Left lung (tissue), 10 donors: ENCODE results near the gene TBC1D10A. TPM values are rescaled to one million over a fixed set of nuclear protein-coding genes. Genes with fewer than 3 reads are reported as not detected.

ENCODE experiments used
- ATAC-seq: fragments of 200-7000 bp; cut with Tn5 transposase; one replicate; pipeline ENCODE4 v1.9.1; 2020; ENCODE audit warnings: moderate library complexity
- DNase-seq, 4 donors: peaks; one replicate each; pipeline ENCODE4 v3.0.0-alpha.2; 2013 to 2020
- H3K27ac ChIP-seq, 2 donors: fragments of 200-600 bp; sonication (generic) in 1 of 2; one replicate each; pipeline versions ENCODE4 v1.5.0 to v1.8.0; 2020 to 2021
- H3K27me3 ChIP-seq, 2 donors: fragments of 200-600 bp; sonication (generic) in 1 of 2; one replicate each; pipeline versions ENCODE4 v1.5.0 to v1.8.0; 2020 to 2021
- H3K36me3 ChIP-seq, 2 donors: fragments of 200-600 bp; sonication (generic) in 1 of 2; one replicate each; pipeline versions ENCODE4 v1.5.0 to v1.8.0; 2020 to 2021
- H3K4me1 ChIP-seq, 2 donors: fragments of 200-600 bp; one replicate each; pipeline ENCODE4 v1.8.0; 2021
- H3K4me3 ChIP-seq, 2 donors: fragments of 200-600 bp; sonication (generic) in 1 of 2; one replicate each; pipeline versions ENCODE4 v1.5.0 to v1.8.0; 2020 to 2021; ENCODE audit warnings: mild to moderate bottlenecking in 1 of 2
- H3K9me3 ChIP-seq, 2 donors: fragments of 200-600 bp; sonication (generic) in 1 of 2; one replicate each; pipeline versions ENCODE4 v1.5.0 to v1.8.0; 2020 to 2021
- intact Hi-C, 2 donors: fragments of 100-400 bp; cut with DNase I; formaldehyde crosslinking; loops; one replicate each; pipeline versions ENCODE4 v1.11.2 to v1.14.2; 2022
- polyA plus RNA-seq, 6 donors: library from polyadenylated mRNA; unstranded; fragments of 120-200 nt; gene quantifications; one replicate each; pipeline ENCODE4 v1.2.1, GENCODE V29; 2013; ENCODE audit not compliant: insufficient read length in 6 of 6
- total RNA-seq, 2 donors: library from RNA; stranded (reverse); fragmentation: NEBNext Ultra II Directional; extraction: Animal tissue kit (Norgen Biotek cat#: 25700); gene quantifications; one replicate each; pipeline ENCODE4 v1.2.1, GENCODE V29; 2021
- TF ChIP-seq, protein P1 (sequence below), 2 donors: fragments of 200-600 bp; sonication (generic) in 1 of 2; IDR thresholded peaks; one replicate each; pipeline versions ENCODE4 v1.5.0 to v1.8.0; 2021; ENCODE audit warnings: antibody characterized with exemption in 2 of 2
- donor health status: DM: no; HTN: yes; CAD: no.
- donor health status: DM: no; HTN: no; CAD: no.

TBC1D10A gene
- total and polyA plus RNA-seq, 8 donors: 15.4 to 25.4 (median 18.2) TPM

DNA sequence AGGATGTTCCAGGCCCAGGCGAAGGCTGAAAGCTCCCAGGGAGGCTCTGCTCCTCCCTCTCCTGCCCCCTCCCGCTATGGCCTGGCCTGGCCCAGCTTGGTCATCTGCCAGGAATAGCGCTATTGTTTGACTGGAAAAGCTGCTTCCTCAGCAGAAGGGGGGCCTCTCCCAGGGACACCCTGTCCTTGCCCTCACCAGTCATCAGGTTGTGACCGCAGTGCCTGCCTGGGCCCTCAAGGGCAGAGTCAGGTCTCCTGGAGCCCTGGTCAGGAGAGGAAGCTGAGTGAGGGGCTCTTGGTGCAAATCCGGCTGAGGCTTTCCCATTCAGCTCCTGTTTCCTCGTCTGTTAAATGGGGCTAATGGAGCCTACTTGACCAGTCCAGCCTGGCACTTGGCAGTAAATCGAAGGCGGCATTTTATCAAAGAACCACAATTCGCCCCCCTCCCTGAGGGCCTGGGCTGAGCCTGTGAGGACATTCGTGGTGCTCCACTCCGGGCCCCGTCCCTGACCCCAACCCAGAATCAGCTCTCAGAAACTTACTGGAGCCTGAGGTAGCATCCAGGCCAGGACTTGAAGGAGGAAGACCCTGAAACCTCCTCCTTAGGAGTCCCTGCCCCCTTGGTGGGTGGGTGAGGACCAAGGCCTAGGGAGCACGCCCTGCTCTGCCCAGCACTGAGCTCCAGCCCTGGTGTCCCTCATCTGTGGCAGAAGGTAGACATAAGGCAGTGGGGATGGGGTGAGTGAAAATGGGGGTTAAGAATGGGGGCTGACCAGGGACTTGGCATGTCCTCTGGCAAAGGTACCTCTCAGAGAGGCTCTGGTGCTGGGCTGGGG lies 35.5 kb downstream of the TBC1D10A start:
- Histone ChIP-seq H3K4me1 (peaks cover 31 to 57% of the 10 kb centered on the region in 2 donors), H3K27me3 (no peaks in the 10 kb centered on the region), H3K4me3 (no peak overlapping the region), H3K27ac (peak overlapping the region; percentile 87 to 88), H3K9me3 (no peaks in the 10 kb centered on the region), H3K36me3 (peaks cover 0 to 50% of the 10 kb centered on the region in 2 donors)
- ATAC-seq (peak; percentile 7), DNase-seq (peak; percentile 59 to 82 (median 81))
- TF ChIP-seq, protein P1, sequence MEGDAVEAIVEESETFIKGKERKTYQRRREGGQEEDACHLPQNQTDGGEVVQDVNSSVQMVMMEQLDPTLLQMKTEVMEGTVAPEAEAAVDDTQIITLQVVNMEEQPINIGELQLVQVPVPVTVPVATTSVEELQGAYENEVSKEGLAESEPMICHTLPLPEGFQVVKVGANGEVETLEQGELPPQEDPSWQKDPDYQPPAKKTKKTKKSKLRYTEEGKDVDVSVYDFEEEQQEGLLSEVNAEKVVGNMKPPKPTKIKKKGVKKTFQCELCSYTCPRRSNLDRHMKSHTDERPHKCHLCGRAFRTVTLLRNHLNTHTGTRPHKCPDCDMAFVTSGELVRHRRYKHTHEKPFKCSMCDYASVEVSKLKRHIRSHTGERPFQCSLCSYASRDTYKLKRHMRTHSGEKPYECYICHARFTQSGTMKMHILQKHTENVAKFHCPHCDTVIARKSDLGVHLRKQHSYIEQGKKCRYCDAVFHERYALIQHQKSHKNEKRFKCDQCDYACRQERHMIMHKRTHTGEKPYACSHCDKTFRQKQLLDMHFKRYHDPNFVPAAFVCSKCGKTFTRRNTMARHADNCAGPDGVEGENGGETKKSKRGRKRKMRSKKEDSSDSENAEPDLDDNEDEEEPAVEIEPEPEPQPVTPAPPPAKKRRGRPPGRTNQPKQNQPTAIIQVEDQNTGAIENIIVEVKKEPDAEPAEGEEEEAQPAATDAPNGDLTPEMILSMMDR (IDR thresholded peaks at IDR 0.05): no peak
- intact Hi-C loops: no loop called here

- peaks cover 31 to 57% of the 10 kb centered on the region in 2 donors for H3K4me1 ChIP-seq
These were observed 36.2 kb downstream of the TBC1D10A start for GRCh38 chr22:30290342-30291057.

DNA sequence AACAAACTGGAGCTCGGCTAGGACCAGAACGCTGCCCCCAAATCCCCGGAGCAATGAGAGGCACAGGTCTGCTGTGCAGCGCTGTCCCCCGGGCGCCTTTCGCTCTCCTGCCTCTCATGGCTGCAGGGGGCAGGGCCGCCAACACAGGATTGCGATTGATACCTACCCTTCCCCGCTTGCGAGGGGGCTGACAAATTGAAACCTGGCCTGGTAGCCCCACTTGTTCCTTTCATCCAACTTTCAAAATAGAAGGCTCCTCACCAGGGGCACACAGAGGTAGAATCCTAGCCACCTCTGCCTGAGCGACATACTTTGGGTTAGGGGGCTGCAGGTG lies 36.8 kb downstream of the TBC1D10A start:
- no peaks in the 10 kb centered on the region for H3K9me3 ChIP-seq
- H3K27ac ChIP-seq: peak overlapping the region; percentile 87 to 88
- peaks cover 31 to 57% of the 10 kb centered on the region in 2 donors for H3K4me1 ChIP-seq
- ATAC-seq: peak; percentile 3
- H3K36me3 ChIP-seq: peaks cover 0 to 44% of the 10 kb centered on the region in 2 donors
- TF ChIP-seq, protein P1 (IDR thresholded peaks at IDR 0.05): no peak
- peak overlapping the region in 1 of 2 donors; percentile 96 for H3K4me3 ChIP-seq
- H3K27me3 ChIP-seq: no peaks in the 10 kb centered on the region
- intact Hi-C loops: loop anchor here (5.0 to 10.0 kb wide), 2 partner anchors 95 to 97 kb away; partner anchors contain the start of gene RNF215 (in 2 of the 2)
- peak in 1 of 4 donors; percentile 85 for DNase-seq

More at GRCh38 chr22:30290342-30291057, 36.2 kb downstream of the TBC1D10A start:
- no peaks in the 10 kb centered on the region for H3K27me3 ChIP-seq
- DNase-seq: peak in 1 of 4 donors; percentile 60
- no peak for ATAC-seq
- H3K9me3 ChIP-seq: no peaks in the 10 kb centered on the region
- peak overlapping the region; percentile 87 to 88 for H3K27ac ChIP-seq
- peaks cover 0 to 44% of the 10 kb centered on the region in 2 donors for H3K36me3 ChIP-seq
- TF ChIP-seq, protein P1 (IDR thresholded peaks at IDR 0.05): no peak
- intact Hi-C loops: no loop called here
- H3K4me3 ChIP-seq: peak overlapping the region in 1 of 2 donors; percentile 96

DNA sequence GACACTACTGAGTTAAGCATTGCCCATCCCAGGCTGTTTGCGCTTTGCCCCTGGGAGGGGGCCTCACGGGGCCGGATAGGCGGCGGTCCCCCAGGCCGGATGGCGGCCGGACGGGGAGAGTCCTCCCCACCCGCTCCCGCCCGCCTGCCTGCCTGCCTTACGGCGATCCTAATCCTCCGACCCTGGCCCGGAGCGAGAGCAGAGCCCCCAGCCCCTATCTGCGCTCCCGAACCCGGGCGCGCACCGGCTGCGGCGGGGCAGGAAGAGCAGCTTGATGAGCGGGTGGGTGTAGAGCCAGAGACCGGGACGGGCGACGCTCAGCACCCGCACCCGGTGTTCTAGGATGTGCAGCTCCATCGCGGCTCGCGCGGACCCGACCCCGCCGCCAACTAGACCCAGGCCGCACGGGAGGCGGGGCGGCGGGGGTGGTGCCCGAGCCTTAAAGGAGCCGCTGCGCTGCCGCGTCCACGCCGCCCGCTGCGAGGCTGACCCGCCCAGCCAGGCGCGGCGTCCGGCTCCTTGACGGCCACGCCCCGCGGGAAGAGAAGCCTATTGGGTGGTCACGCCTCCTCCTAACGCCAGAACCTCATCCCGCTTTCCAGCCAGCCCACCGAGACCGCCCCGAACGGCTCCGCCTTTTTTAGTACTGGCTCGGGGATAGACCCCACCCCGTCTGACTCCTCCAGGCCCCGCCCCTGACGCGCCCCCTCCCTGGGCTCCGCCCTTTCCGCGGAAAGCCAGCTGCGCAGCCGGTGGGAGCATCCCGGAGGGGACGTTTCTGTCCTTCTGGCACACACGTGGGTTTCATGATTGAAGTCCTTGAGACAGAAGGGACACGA lies 37.4 kb downstream of the TBC1D10A start, which contains the start of gene CASTOR1:
TSS of gene CASTOR1 (minus strand) at position 365 of the 839 bp plus-strand sequence. CDS start at position 357, 8 bp downstream.
- peaks cover 0 to 40% of the 10 kb centered on the region in 2 donors for H3K36me3 ChIP-seq
- TF ChIP-seq, protein P1 (IDR thresholded peaks at IDR 0.05): no peak
- peaks cover 31 to 57% of the 10 kb centered on the region in 2 donors for H3K4me1 ChIP-seq
- peak within 1 kb of the TSS; percentile 87 to 88 for H3K27ac ChIP-seq
- DNase-seq: peak; percentile 95 to 99 (median 99)
- H3K9me3 ChIP-seq: no peaks in the 10 kb centered on the region
- intact Hi-C loops: loop anchor here (5.0 to 10.0 kb wide), 2 partner anchors 95 to 98 kb away; partner anchors contain the start of gene RNF215 (in 2 of the 2)
- H3K27me3 ChIP-seq: no peaks in the 10 kb centered on the region
- peak within 1 kb of the TSS; percentile 89 to 96 for H3K4me3 ChIP-seq
- ATAC-seq: peak; percentile 89
